ENCODE results near the gene ARHGAP6.

GRCh38 chrX:11164433-11164832, 501.3 kb downstream of the ARHGAP6 start:
- TF ChIP-seq EZH2phosphoT487 (IDR thresholded peaks at IDR 0.05; ENCODE audit: low read length) (no peak), CTCF (IDR thresholded peaks at IDR 0.05; ENCODE audit: low read length) (no peak)
